GM12878 (cell line): ENCODE data around the gene SPSB2. TPM values are rescaled to one million over a fixed set of nuclear protein-coding genes. Genes with fewer than 3 reads are reported as not detected.

Experiments
- ATAC-seq: fragments of 200-7000 bp; cut with Tn5 transposase; 3 replicates; pipeline ENCODE4 v1.9.1; 2020; ENCODE audit warnings: mild to moderate bottlenecking, moderate library complexity
- BruUV-seq: library from RNA; stranded (reverse); fragments of 400-500 nt; replicated peaks from 2 replicates; lab custom pipeline; 2021; lab: Mats Ljungman, UMichigan
- CTCF ChIA-PET: fragments of 300-600 bp; sonication (Branson Sonifier 250); formaldehyde crosslinking; extraction: SDS; loops from one replicate; lab custom pipeline; 2021; ENCODE audit warnings: inconsistent platforms; lab: Yijun Ruan, JAX
- POLR2A ChIA-PET: fragments of 350-600 bp; formaldehyde crosslinking; extraction: SDS; loops from one replicate; lab custom pipeline; 2021; ENCODE audit warnings: inconsistent platforms; lab: Charles Lee
- RAD21 ChIA-PET: fragments of 300-600 bp; sonication (Branson Sonifier 250); formaldehyde crosslinking; loops from one replicate; lab custom pipeline; 2023; ENCODE audit warnings: antibody characterized with exemption; ENCODE audit not compliant: unreplicated experiment; lab: Charles Lee
- SMC1A ChIA-PET: fragments of 300-600 bp; sonication (Branson Sonifier 250); formaldehyde crosslinking; loops from one replicate; lab custom pipeline; 2023; ENCODE audit not compliant: unreplicated experiment, uncharacterized antibody; lab: Charles Lee
- DNase-seq: peaks from one replicate; pipeline ENCODE4 v3.0.0-alpha.2; 2011; ENCODE audit warnings: low read depth, low spot score
- FAIRE-seq: peaks from 3 replicates; lab custom pipeline; 2011; peaks lifted over from hg19 to GRCh38; lab: Jason Lieb, UNC
- H2AFZ ChIP-seq: 2 replicates; pipeline ENCODE4 v1.6.0; 2011; ENCODE audit warnings: low read depth, low read length, control low read depth; ENCODE audit not compliant: control insufficient read depth
- H3K27ac ChIP-seq: 2 replicates; pipeline ENCODE4 v1.5.1; 2011; ENCODE audit warnings: control low read depth; ENCODE audit not compliant: control insufficient read depth, insufficient read depth
- H3K27me3 ChIP-seq, 2 experiments: replicated peaks in 1 of 2; 2 replicates each; pipeline versions ENCODE4 v1.6.0 to v1.6.1; 2011; ENCODE audit warnings: low read length in 1 of 2; ENCODE audit not compliant: control insufficient read depth in 2 of 2, insufficient read depth in 2 of 2
- H3K36me3 ChIP-seq, 2 experiments: 2 replicates each; pipeline ENCODE4 v1.5.1; 2011; ENCODE audit warnings: low read length in 1 of 2; ENCODE audit not compliant: control insufficient read depth in 2 of 2, insufficient read depth in 2 of 2
- H3K4me1 ChIP-seq: 2 replicates; pipeline ENCODE4 v1.6.1; 2011; ENCODE audit warnings: mild to moderate bottlenecking, low read length, moderate library complexity, mixed read lengths; ENCODE audit not compliant: control insufficient read depth, insufficient read depth
- H3K4me2 ChIP-seq: 2 replicates; pipeline ENCODE4 v1.6.0; 2011; ENCODE audit warnings: control low read depth; ENCODE audit not compliant: control insufficient read depth, insufficient read depth
- H3K4me3 ChIP-seq: fragments of 200-600 bp; sonication (generic); 2 replicates; pipeline ENCODE4 v1.5.1; 2016
- H3K79me2 ChIP-seq: 2 replicates; pipeline ENCODE4 v1.6.0; 2011; ENCODE audit warnings: low read length; ENCODE audit not compliant: control insufficient read depth, insufficient read depth
- H3K9ac ChIP-seq: 2 replicates; pipeline ENCODE4 v1.8.0; 2011; ENCODE audit warnings: low read length, control low read depth, mixed read lengths; ENCODE audit not compliant: control insufficient read depth, insufficient read depth
- H3K9me3 ChIP-seq: replicated peaks from 3 replicates; pipeline ENCODE4 v1.5.1; 2011; ENCODE audit warnings: mild to moderate bottlenecking, low read length; ENCODE audit not compliant: control insufficient read depth, insufficient read depth
- H4K20me1 ChIP-seq: 2 replicates; pipeline ENCODE4 v1.6.0; 2011; ENCODE audit not compliant: control insufficient read depth, insufficient read depth
- MEF2A ChIP-seq: IDR thresholded peaks from 2 replicates; pipeline ENCODE4 v1.6.1; 2011; ENCODE audit warnings: low read depth, mild to moderate bottlenecking, low read length, moderate library complexity; ENCODE audit not compliant: insufficient read depth
- MTA3 ChIP-seq: IDR thresholded peaks from 2 replicates; pipeline ENCODE4 v1.6.1; 2012; ENCODE audit warnings: low read length, inconsistent platforms, borderline replicate concordance
- MYC ChIP-seq: IDR thresholded peaks from 2 replicates; pipeline ENCODE4 v1.6.1; 2011; ENCODE audit warnings: mild to moderate bottlenecking, low read length, moderate library complexity, inconsistent platforms; ENCODE audit not compliant: insufficient read depth, insufficient replicate concordance, insufficient read length, severe bottlenecking
- PML ChIP-seq: IDR thresholded peaks from 2 replicates; pipeline ENCODE4 v1.6.1; 2012; ENCODE audit warnings: low read length, inconsistent platforms
- SPI1 ChIP-seq: IDR thresholded peaks from 2 replicates; pipeline ENCODE4 v1.6.1; 2011; ENCODE audit warnings: low read depth, mild to moderate bottlenecking, low read length, moderate library complexity, borderline replicate concordance; ENCODE audit not compliant: insufficient read depth
- WGBS: methylation state at CpG from one replicate; pipeline ENCODE4 v1.1.6; 2016; ENCODE audit warnings: low lambda C conversion rate; ENCODE audit not compliant: insufficient replicate concordance, insufficient coverage; ENCODE audit errors: missing lambda C conversion rate; 5-methylcytosine and 5-hydroxymethylcytosine counted together
- in situ Hi-C: fragments of 300-500 bp; cut with MboI; formaldehyde crosslinking; loops from 9 replicates; pipeline ENCODE4 v1.14.3; 2018; ENCODE audit warnings: mixed read lengths
- intact Hi-C: fragments of 100-400 bp; cut with micrococcal nuclease; formaldehyde crosslinking; loops from one replicate; pipeline ENCODE4 v1.14.2; 2022; ENCODE audit not compliant: unreplicated experiment
- polyA plus RNA-seq, 11 experiments: library from polyadenylated mRNA; depleted of rRNA in 4 of 11; unstranded in 6 of 11; stranded (reverse) in 5 of 11; fragments of >200 nt; fragmentation: Nextera tagmentation in 4 of 11; fragmentation: Illumina TruSeq in 1 of 11; extraction: Ambion mirVana in 4 of 11; extraction: Trizol in 1 of 11; gene quantifications; 1 replicate in 1 of 11; 2 replicates in 10 of 11; pipeline versions ENCODE4 v1.2.1 to v1.2.3, GENCODE V29; 2011 to 2016; ENCODE audit warnings: inconsistent platforms in 2 of 11, missing spikeins in 2 of 11, low read depth in 1 of 11
- total RNA-seq, 4 experiments: library from RNA; depleted of rRNA in 3 of 4; stranded (reverse); fragments of >200 nt in 3 of 4; fragmentation: Illumina TruSeq in 1 of 4; extraction: Trizol in 1 of 4; gene quantifications; 2 replicates each; pipeline versions ENCODE4 v1.2.1 to v1.2.3, GENCODE V29; 2013 to 2021
- TF ChIP-seq, protein P1 (sequence below): IDR thresholded peaks from 2 replicates; pipeline ENCODE4 v1.6.1; 2011; ENCODE audit warnings: mild to moderate bottlenecking, low read depth, low read length, moderate library complexity; ENCODE audit not compliant: insufficient replicate concordance

SPSB2 gene
- total and polyA plus RNA-seq, 10 of the 15 experiments (the other 5 are each of a cell fraction or from before 2014, with no cell fraction given) = 0.08 to 5.6 (median 2.7) TPM

GRCh38 chr12:6915789-6916285 is 42.7 kb upstream of the SPSB2 start:
- H3K27ac ChIP-seq = no peak overlapping the region
- no peak for FAIRE-seq
- H3K4me2 ChIP-seq = peak overlapping the region; percentile 97; the same call in 1 of the 2 replicates

More at GRCh38 chr12:6915789-6916285, 42.7 kb upstream of the SPSB2 start:
- peak overlapping the region; percentile 100 for H3K4me3 ChIP-seq
- ChIA-PET POLR2A (interaction anchor here (0.7 to 2.2 kb wide), 7 partner anchors 9 to 65 kb away, joined by 3 to 9 read pairs (median 3); partner anchors contain the start of genes C12orf57, CDCA3, RNU7-1 and SPSB2), CTCF (interaction anchor here (0.6 to 4.6 kb wide), 4 partner anchors 9 to 46 kb away, joined by 3 to 20 read pairs (median 11); partner anchors contain the start of gene SPSB2)
- ATAC-seq = no peak
- no TSS peak for BruUV-seq
- TF ChIP-seq MYC = no peak
- no peak for TF ChIP-seq PML
- TF ChIP-seq SPI1 = no peak
- TF ChIP-seq MEF2A = no peak
- no peak for TF ChIP-seq MTA3
- TF ChIP-seq, protein P1, sequence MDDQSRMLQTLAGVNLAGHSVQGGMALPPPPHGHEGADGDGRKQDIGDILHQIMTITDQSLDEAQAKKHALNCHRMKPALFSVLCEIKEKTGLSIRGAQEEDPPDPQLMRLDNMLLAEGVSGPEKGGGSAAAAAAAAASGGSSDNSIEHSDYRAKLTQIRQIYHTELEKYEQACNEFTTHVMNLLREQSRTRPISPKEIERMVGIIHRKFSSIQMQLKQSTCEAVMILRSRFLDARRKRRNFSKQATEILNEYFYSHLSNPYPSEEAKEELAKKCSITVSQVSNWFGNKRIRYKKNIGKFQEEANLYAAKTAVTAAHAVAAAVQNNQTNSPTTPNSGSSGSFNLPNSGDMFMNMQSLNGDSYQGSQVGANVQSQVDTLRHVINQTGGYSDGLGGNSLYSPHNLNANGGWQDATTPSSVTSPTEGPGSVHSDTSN = no peak
- TF ChIP-seq, all 136 proteins: peak for 0
- H2AFZ ChIP-seq = no peak overlapping the region
- ChIA-PET SMC1A (interaction anchor here (0.8 to 3.1 kb wide), 2 partner anchors 24 to 29 kb away, joined by 3 to 16 read pairs; no protein-coding TSS in a partner anchor), RAD21 (interaction anchor here (0.7 kb wide), 1 partner anchor 24 kb away, joined by 3 read pairs; no protein-coding TSS in a partner anchor)
- H3K36me3 ChIP-seq = peaks cover 2 to 6% of the 10 kb centered on the region in 2 experiments; a peak in 2 of 4 replicates
- no peaks in the 10 kb centered on the region for H3K27me3 ChIP-seq
- whole genome bisulfite sequencing = 82% methylated on average over 13 of the region's 14 CpGs
- H3K9ac ChIP-seq = no peak overlapping the region
- peaks cover 23% of the 10 kb centered on the region for H3K79me2 ChIP-seq
- H3K4me1 ChIP-seq = peaks cover 11% of the 10 kb centered on the region
- H3K9me3 ChIP-seq = no peaks in the 10 kb centered on the region
- intact Hi-C loops (no loop called here), in situ Hi-C loops (no loop called here)
- no peak for DNase-seq
- no peaks in the 10 kb centered on the region for H4K20me1 ChIP-seq
